OCI-LY7 (cell line): ENCODE results near the gene ARHGEF25. TPM values are rescaled to one million over a fixed set of nuclear protein-coding genes. Genes with fewer than 3 reads are reported as not detected.

Experiments used
- total RNA-seq, 2 experiments: library from RNA; depleted of rRNA in 1 of 2; stranded (reverse); fragments of >200 nt in 1 of 2; shearing (Covaris generic) in 1 of 2; gene quantifications; 2 replicates each; pipeline ENCODE4 v1.2.3, GENCODE V29; 2014 to 2022

ARHGEF25 gene
- total RNA-seq, 2 experiments from 2014 or later = not detected

Other genes with a start within 250 kb of the ARHGEF25 start
- 15.0 and 25.8 TPM in 2 replicates for gene R3HDM2, start 180.4 kb upstream of the ARHGEF25 start, total RNA-seq (2014; rRNA removed; shearing (Covaris generic))
- 47.2 and 65.7 TPM in 2 replicates for gene R3HDM2, start 180.4 kb upstream of the ARHGEF25 start, total RNA-seq (2022)
- not detected in 2 replicates for gene INHBC, start 176.7 kb upstream of the ARHGEF25 start, total RNA-seq (2014; rRNA removed; shearing (Covaris generic))
- 0.36 and 0.72 TPM in 2 replicates for gene INHBC, start 176.7 kb upstream of the ARHGEF25 start, total RNA-seq (2022)
- gene INHBE, start 156.1 kb upstream of the ARHGEF25 start, total RNA-seq (2014; rRNA removed; shearing (Covaris generic)) = 3.2 and 3.9 TPM in 2 replicates
- gene INHBE, start 156.1 kb upstream of the ARHGEF25 start, total RNA-seq (2022) = 3.4 and 4.0 TPM in 2 replicates
- gene GLI1, start 151.7 kb upstream of the ARHGEF25 start, total RNA-seq (2014; rRNA removed; shearing (Covaris generic)) = 3.9 and 4.6 TPM in 2 replicates
- 6.0 and 6.5 TPM in 2 replicates for gene GLI1, start 151.7 kb upstream of the ARHGEF25 start, total RNA-seq (2022)
- gene ARHGAP9, start 131.6 kb upstream of the ARHGEF25 start, total RNA-seq (2014; rRNA removed; shearing (Covaris generic)) = 66.2 and 70.1 TPM in 2 replicates
- gene ARHGAP9, start 131.6 kb upstream of the ARHGEF25 start, total RNA-seq (2022) = 105 and 111 TPM in 2 replicates
- gene MARS1, start 123.4 kb upstream of the ARHGEF25 start, total RNA-seq (2014; rRNA removed; shearing (Covaris generic)) = 262 and 272 TPM in 2 replicates
- gene MARS1, start 123.4 kb upstream of the ARHGEF25 start, total RNA-seq (2022) = 461 and 465 TPM in 2 replicates
- gene DDIT3, start 90.9 kb upstream of the ARHGEF25 start, total RNA-seq (2014; rRNA removed; shearing (Covaris generic)) = 42.7 and 43.7 TPM in 2 replicates
- gene DDIT3, start 90.9 kb upstream of the ARHGEF25 start, total RNA-seq (2022) = 32.3 and 34.5 TPM in 2 replicates
- gene MBD6, start 88.6 kb upstream of the ARHGEF25 start, total RNA-seq (2014; rRNA removed; shearing (Covaris generic)) = 21.8 and 23.9 TPM in 2 replicates
- 110 and 112 TPM in 2 replicates for gene MBD6, start 88.6 kb upstream of the ARHGEF25 start, total RNA-seq (2022)
- gene DCTN2, start 64.2 kb upstream of the ARHGEF25 start, total RNA-seq (2014; rRNA removed; shearing (Covaris generic)) = 61.8 and 68.4 TPM in 2 replicates
- gene DCTN2, start 64.2 kb upstream of the ARHGEF25 start, total RNA-seq (2022) = 97.2 and 98.9 TPM in 2 replicates
- 0.09 and 0.10 TPM in 2 replicates for gene KIF5A, start 61.4 kb upstream of the ARHGEF25 start, total RNA-seq (2014; rRNA removed; shearing (Covaris generic))
- gene KIF5A, start 61.4 kb upstream of the ARHGEF25 start, total RNA-seq (2022) = 1.2 and 1.6 TPM in 2 replicates
- gene PIP4K2C, start 20.2 kb upstream of the ARHGEF25 start, total RNA-seq (2014; rRNA removed; shearing (Covaris generic)) = 9.0 and 14.5 TPM in 2 replicates
- 14.8 and 15.9 TPM in 2 replicates for gene PIP4K2C, start 20.2 kb upstream of the ARHGEF25 start, total RNA-seq (2022)
- gene DTX3, start 6.6 kb upstream of the ARHGEF25 start, total RNA-seq (2014; rRNA removed; shearing (Covaris generic)) = not detected in 2 replicates
- gene DTX3, start 6.6 kb upstream of the ARHGEF25 start, total RNA-seq (2022) = 0.11 TPM in 1 of 2 replicates, not detected in the other
- gene B4GALNT1, start 21.8 kb downstream of the ARHGEF25 start, total RNA-seq (2014; rRNA removed; shearing (Covaris generic)) = 1.1 and 1.2 TPM in 2 replicates
- 3.1 and 3.8 TPM in 2 replicates for gene B4GALNT1, start 21.8 kb downstream of the ARHGEF25 start, total RNA-seq (2022)
- 82.6 and 104 TPM in 2 replicates for gene OS9, start 82.7 kb downstream of the ARHGEF25 start, total RNA-seq (2014; rRNA removed; shearing (Covaris generic))
- 109 and 112 TPM in 2 replicates for gene OS9, start 82.7 kb downstream of the ARHGEF25 start, total RNA-seq (2022)
- 10.7 and 14.8 TPM in 2 replicates for gene AGAP2, start 127.3 kb downstream of the ARHGEF25 start, total RNA-seq (2014; rRNA removed; shearing (Covaris generic))
- gene AGAP2, start 127.3 kb downstream of the ARHGEF25 start, total RNA-seq (2022) = 26.5 and 28.8 TPM in 2 replicates
- 0.80 and 2.4 TPM in 2 replicates for gene TSPAN31, start 133.6 kb downstream of the ARHGEF25 start, total RNA-seq (2014; rRNA removed; shearing (Covaris generic))
- gene TSPAN31, start 133.6 kb downstream of the ARHGEF25 start, total RNA-seq (2022) = 6.3 and 6.4 TPM in 2 replicates
- gene CDK4, start 140.9 kb downstream of the ARHGEF25 start, total RNA-seq (2014; rRNA removed; shearing (Covaris generic)) = 272 and 280 TPM in 2 replicates
- gene CDK4, start 140.9 kb downstream of the ARHGEF25 start, total RNA-seq (2022) = 172 and 192 TPM in 2 replicates
- 29.3 and 29.4 TPM in 2 replicates for gene MARCHF9, start 143.7 kb downstream of the ARHGEF25 start, total RNA-seq (2014; rRNA removed; shearing (Covaris generic))
- 46.2 and 47.7 TPM in 2 replicates for gene MARCHF9, start 143.7 kb downstream of the ARHGEF25 start, total RNA-seq (2022)
- 6.5 and 7.1 TPM in 2 replicates for gene CYP27B1, start 155.6 kb downstream of the ARHGEF25 start, total RNA-seq (2014; rRNA removed; shearing (Covaris generic))
- gene CYP27B1, start 155.6 kb downstream of the ARHGEF25 start, total RNA-seq (2022) = 6.6 and 6.9 TPM in 2 replicates
- gene METTL1, start 160.7 kb downstream of the ARHGEF25 start, total RNA-seq (2014; rRNA removed; shearing (Covaris generic)) = 12.5 and 22.2 TPM in 2 replicates
- gene METTL1, start 160.7 kb downstream of the ARHGEF25 start, total RNA-seq (2022) = 23.6 and 27.0 TPM in 2 replicates
- 3.4 and 5.3 TPM in 2 replicates for gene EEF1AKMT3, start 161.2 kb downstream of the ARHGEF25 start, total RNA-seq (2014; rRNA removed; shearing (Covaris generic))
- 6.3 TPM in 2 replicates for gene EEF1AKMT3, start 161.2 kb downstream of the ARHGEF25 start, total RNA-seq (2022)
- gene TSFM, start 171.4 kb downstream of the ARHGEF25 start, total RNA-seq (2014; rRNA removed; shearing (Covaris generic)) = 35.2 and 49.8 TPM in 2 replicates
- gene TSFM, start 171.4 kb downstream of the ARHGEF25 start, total RNA-seq (2022) = 38.5 and 49.8 TPM in 2 replicates
- gene AVIL, start 207.3 kb downstream of the ARHGEF25 start, total RNA-seq (2014; rRNA removed; shearing (Covaris generic)) = 0.23 and 1.2 TPM in 2 replicates
- 1.6 and 2.6 TPM in 2 replicates for gene AVIL, start 207.3 kb downstream of the ARHGEF25 start, total RNA-seq (2022)
- 38.8 and 44.2 TPM in 2 replicates for gene CTDSP2, start 235.3 kb downstream of the ARHGEF25 start, total RNA-seq (2014; rRNA removed; shearing (Covaris generic))
- gene CTDSP2, start 235.3 kb downstream of the ARHGEF25 start, total RNA-seq (2022) = 118 and 145 TPM in 2 replicates